GM19043 (cell line): ENCODE data around the gene TFF2.
A peak's percentile ranks its signal among the peaks of the same experiment; 100 is the strongest.

Experiments used
- ATAC-seq: cut with Tn5 transposase; IDR thresholded peaks from one replicate; pipeline ENCODE4 v1.9.1; 2021; ENCODE audit warnings: low read depth; ENCODE audit not compliant: unreplicated experiment

Gene TFF2

GRCh38 chr21:42350927-42351426 lies at the start of gene TFF2:
Gene TFF2, minus strand, starts transcription at chr21:42350994. Its CDS starts 37 bp downstream, at chr21:42350957.
- no peak for ATAC-seq

DNA sequence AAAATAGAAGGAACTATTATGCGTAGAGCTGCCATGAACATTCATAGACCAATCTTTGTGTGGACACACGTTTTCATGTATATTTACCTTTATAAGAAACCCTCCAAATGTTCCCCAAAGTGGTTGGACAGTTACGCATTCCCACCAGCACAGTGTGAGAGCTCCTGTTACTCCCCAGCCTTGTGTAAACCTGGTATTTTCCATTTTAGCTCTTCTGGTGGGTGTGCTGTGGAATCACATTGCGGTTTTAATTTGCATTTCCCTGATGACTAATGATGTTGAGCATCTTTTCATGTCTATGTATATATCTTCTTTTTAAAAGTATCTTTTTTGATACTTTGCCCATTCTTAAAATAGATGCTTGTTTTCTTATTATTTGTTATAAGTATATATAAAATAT lies 49.7 kb upstream of the TFF2 start:
- no peak for ATAC-seq

GRCh38 chr21:42398436-42399028 lies 47.7 kb upstream of the TFF2 start:
- no peak for ATAC-seq

DNA sequence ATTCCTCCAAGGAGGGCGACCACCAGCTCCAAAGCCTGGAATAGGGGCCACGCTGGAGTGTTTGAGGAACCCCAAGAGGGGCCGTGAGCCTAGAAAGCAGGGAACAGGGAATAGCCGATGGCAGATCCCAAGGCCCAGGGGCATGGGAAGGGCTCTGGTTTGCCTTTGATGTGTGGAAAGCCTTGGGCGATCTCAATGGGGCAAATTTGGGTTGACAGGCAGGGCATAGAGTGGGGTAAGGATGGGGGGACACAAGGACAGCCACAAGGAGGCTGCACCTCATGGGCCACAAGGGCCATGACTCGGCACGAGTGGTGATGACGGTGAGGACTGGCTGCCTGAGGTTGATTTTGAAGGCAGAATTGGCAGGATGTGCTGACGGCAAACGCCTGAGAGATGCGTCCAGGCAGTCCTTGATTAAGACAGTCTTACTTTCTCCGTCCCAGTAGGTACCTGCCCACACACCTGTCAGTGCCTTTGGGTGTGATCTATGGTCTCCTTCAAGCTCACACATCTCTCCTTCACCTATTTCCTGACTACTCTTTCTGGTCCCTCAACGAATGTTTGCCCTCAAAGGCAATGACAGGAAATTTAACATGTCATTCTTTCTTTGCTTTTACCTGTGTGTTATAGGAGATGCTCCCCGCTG lies 47.1 kb upstream of the TFF2 start:
- no peak for ATAC-seq

GRCh38 chr21:42396799-42397745 lies 46.3 kb upstream of the TFF2 start:
- ATAC-seq = no peak

DNA sequence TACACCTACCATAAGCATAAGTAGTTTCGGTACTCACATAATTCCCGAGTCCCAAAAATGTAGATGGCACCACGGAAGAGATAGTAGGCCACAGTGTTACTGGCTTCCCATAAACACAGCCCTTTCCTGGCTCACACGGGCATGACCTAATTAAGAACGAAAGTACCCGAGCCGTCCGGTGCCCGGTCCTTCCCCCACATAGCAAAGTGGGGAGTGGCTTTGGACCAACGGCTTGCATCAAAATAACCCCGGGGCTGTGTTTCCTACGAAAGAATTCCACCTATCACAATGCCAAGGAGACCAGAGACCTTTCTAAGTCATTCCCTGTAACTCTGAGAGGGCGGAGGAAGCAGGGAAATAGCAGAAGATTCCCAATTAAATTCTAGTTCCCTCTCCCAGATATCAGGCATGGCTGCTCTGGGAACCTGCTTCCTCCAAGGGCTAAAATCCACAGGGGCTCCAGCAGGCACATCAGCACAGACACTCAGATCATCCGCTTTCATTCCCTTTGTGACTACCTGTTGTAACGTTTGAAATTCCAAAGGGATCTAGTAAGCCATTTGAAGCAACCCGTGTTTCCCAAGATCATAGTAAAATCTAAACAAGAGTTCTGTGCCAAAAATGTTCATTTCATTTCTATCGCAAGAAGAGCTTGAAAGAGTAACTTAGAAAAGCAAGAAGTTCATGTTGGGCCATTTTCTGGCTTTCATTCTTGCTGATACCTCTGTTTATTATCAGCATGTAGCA lies 45.3 kb upstream of the TFF2 start, which contains the start of gene TMPRSS3:
TSS of gene TMPRSS3 (minus strand) at position 148 of the 747 bp plus-strand sequence. CDS start 635 bp downstream, outside the sequence.
- no peak for ATAC-seq

DNA sequence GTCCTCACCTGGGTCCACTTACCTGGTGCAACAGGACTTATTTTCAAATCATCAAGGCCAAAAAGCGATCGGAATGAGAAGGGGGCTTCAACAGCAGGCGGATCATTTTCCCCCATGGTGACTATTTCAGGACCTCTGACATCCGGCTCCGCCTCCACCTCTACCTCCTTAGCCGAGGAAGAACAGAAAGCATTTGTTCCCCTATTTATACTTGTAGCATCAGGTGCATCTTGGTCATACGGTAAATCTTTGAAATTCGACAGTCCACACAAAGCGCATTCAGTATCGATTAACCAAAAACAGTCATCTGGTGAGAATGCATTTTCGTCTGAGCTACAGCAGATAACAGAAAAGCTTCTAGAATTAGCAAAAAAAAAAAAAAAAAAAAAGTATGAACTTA lies 44.5 kb upstream of the TFF2 start:
- ATAC-seq = no peak

GRCh38 chr21:42393443-42393950 lies 42.7 kb upstream of the TFF2 start:
- ATAC-seq = no peak

- ATAC-seq = peak; percentile 79
Observed at GRCh38 chr21:42392731-42393442, 42.1 kb upstream of the TFF2 start.

GRCh38 chr21:42391297-42391696 lies 40.5 kb upstream of the TFF2 start:
- no peak for ATAC-seq

GRCh38 chr21:42390696-42391095 lies 39.9 kb upstream of the TFF2 start:
- no peak for ATAC-seq

DNA sequence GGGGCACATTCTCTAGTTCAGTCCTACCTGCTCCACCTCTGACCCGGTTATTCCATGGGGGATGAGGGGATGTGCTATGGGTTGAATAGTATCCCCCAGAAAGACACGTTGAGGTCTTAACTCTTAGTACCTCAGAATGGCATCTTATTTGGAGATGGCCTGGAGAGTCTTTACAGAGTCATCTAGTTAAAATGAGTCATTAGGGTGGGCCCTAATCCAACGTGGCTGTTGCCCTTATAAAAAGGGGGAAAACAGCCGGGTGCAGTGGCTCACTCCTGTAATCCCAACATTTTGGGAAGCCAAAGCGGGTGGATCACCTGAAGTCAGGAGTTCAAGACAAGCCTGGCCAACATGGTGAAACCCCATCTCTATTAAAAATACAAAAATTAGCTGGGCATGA lies 39.4 kb upstream of the TFF2 start:
- ATAC-seq = no peak

GRCh38 chr21:42389449-42389835 lies 38.6 kb upstream of the TFF2 start:
- no peak for ATAC-seq

DNA sequence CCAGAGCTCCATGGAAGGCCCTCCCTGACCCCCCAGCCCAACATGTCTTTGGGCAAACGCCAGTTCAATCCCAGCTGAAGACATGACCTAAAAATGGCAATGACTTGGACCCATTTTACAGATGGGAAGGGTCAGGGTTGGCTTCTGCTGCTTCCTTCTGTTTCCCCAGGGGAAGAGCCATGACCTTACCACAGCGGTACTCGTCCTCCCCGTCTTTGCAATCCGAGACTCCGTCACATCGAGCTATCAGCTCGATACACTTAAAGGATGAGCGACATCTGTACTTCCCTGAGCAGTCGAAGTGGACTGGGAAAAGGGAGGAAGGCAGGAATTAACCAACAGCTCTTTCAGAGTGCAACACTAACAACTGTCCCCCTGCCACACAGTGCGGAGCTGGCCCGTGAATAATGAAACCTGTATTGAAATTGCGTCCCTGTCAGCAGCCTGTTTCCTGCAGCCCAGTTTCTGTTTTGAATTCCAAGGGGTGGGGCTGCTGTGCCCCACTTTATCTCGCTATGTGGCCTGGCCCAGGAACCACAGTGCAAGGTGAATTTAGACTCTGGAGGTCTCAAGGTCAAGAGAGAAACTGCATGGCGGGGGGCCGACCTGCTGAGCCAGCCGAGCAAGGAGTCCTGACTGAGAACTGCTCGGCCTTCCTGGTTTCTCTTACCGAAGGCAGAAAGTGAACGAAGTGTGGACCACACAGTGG lies 38.1 kb upstream of the TFF2 start:
- no peak for ATAC-seq

- no peak for ATAC-seq
Observed at GRCh38 chr21:42387843-42388340, 37.1 kb upstream of the TFF2 start.

- ATAC-seq = no peak
Observed at GRCh38 chr21:42387164-42387563, 36.4 kb upstream of the TFF2 start.

GRCh38 chr21:42386034-42386591 lies 35.3 kb upstream of the TFF2 start:
- no peak for ATAC-seq

- ATAC-seq = no peak
Observed at GRCh38 chr21:42385619-42386018, 34.8 kb upstream of the TFF2 start.
